Measurements from ENCODE around the gene SP3. TPM values are rescaled to one million over a fixed set of nuclear protein-coding genes. Genes with fewer than 3 reads are reported as not detected.
A peak's percentile ranks its signal among the peaks of the same experiment; 100 is the strongest.

Gene SP3
- total RNA-seq, 2 experiments from 2014 or later = 101 TPM

DNA sequence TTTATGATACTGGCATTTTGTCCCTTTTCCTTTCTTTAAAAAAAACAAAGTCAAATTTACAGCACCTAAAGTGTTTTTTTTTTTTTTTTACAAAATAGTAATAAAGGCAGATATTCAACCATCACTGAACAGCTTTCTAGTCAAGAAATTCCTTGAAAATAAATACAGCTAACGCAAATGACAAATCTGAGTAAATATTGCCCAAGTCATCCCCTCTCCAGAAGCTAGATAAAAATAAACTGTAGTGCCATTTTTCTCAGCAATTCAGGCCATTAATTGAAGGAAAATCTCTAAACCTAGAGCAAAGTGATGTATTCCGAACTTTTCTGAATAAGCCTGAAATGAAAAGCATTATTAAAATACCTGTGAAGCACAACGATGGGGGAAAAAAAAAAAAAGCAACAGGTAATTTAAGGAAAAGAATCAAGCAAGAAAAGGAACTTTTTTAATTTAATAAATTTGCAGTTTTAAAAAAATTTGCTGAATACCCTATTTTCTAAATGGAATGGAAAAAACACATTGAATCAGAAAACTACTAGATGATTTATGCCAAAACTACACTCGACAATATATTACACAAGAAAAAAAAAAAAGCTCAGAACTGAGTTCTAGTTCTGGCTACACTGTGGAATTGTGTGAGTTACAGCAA is 6.9 kb downstream of the SP3 start:
- no peaks in the 10 kb centered on the region for H3K9me3 Mint-ChIP-seq
- no peaks in the 10 kb centered on the region for H3K27me3 Mint-ChIP-seq
- ATAC-seq (ENCODE audit: low read depth) (no peak), DNase-seq (no peak)
- peaks cover 56% of the 10 kb centered on the region for H3K4me1 Mint-ChIP-seq
- POLR2A ChIA-PET = no interaction called here
- H3K4me3 Mint-ChIP-seq = peak overlapping the region; percentile 51
- no peak overlapping the region for H3K27ac Mint-ChIP-seq
- H3K36me3 Mint-ChIP-seq = peaks cover 62% of the 10 kb centered on the region

DNA sequence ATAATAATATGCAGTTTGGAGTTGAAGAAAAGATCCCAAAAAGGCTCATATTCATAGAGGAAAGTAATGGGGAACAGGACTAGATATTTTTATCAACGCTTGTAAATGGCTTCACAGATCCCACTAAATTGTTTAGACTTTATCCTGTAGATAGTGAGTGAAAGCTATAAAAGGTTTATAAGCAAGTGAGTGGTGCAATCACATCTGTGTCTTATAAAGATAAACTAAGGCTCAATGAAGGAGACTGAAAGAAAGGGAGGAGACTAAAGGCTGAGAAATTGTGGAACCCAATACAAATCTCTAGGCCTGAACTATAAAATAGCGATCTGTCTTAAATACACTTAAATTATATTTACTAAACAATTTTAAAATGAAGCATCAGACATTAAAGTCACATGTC is 7.7 kb downstream of the SP3 start:
- H3K4me1 Mint-ChIP-seq = peaks cover 61% of the 10 kb centered on the region
- H3K27me3 Mint-ChIP-seq = no peaks in the 10 kb centered on the region
- H3K4me3 Mint-ChIP-seq = no peak overlapping the region
- H3K36me3 Mint-ChIP-seq = peaks cover 68% of the 10 kb centered on the region
- H3K9me3 Mint-ChIP-seq = no peaks in the 10 kb centered on the region
- H3K27ac Mint-ChIP-seq = no peak overlapping the region
- ATAC-seq (ENCODE audit: low read depth) = no peak
- POLR2A ChIA-PET = no interaction called here
- no peak for DNase-seq

DNA sequence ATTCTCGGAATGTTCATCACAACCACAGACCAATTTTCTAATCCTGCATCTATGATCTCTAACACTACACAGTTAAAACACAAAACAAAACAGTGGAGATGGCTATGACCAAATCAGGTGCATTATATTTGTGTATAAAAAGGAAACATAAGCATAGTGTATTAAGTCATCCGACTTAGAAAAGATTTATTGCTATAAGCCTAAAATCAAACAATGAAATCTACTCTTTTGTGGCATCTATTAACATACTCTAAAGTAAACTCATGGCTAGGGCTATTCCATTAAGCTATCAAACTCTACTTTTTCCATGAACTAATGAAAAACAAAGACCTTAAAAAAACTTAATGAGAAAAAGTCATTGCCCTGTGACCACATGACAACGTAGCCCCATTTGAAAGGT is 8.7 kb downstream of the SP3 start:
- Mint-ChIP-seq H3K9me3 (no peaks in the 10 kb centered on the region), H3K36me3 (peaks cover 73% of the 10 kb centered on the region), H3K4me3 (no peak overlapping the region), H3K4me1 (peaks cover 65% of the 10 kb centered on the region), H3K27me3 (no peaks in the 10 kb centered on the region), H3K27ac (no peak overlapping the region)
- POLR2A ChIA-PET = no interaction called here
- DNase-seq = no peak
- ATAC-seq (ENCODE audit: low read depth) = no peak

DNA sequence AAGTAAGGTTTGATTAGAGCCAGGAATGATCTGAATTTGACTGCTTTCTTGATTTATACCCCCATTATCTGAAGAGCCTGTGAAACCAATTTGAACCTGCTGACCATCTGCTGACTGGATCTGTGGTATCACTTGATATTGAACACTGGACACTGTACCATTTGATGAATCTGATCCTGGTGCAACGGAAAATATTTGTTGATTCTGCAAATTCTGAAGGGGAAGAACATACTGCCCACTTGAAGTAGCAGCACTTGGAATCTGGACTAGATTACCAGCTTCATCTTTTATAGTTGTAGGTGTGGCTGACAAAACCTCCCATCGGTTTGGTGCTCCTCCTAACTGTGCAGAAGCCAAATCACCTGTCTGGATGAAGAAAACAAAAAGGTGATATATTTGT is 9.3 kb downstream of the SP3 start:
- ATAC-seq (ENCODE audit: low read depth) (no peak), DNase-seq (no peak)
- Mint-ChIP-seq H3K27me3 (no peaks in the 10 kb centered on the region), H3K27ac (no peak overlapping the region), H3K4me3 (no peak overlapping the region), H3K4me1 (peaks cover 61% of the 10 kb centered on the region), H3K36me3 (peaks cover 69% of the 10 kb centered on the region), H3K9me3 (no peaks in the 10 kb centered on the region)
- POLR2A ChIA-PET = no interaction called here

DNA sequence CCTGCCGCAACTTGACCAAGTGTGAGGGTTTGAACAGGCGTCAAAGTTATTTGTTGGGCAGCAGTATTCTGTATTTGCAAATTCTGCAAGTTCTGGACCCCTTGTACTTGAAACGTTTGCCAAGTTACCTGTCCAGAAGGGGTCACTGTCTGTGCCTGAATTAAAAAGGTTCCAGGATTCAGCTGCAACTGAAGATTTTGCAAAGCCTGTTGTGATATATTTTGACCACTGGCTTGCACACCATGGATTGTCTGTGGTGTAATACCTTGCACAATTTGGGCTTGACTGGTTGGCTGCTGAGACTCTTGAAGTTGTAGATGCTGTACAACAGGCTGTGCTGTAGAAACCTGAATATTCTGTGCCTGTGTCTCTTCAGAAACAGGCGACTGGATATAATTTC is 10.2 kb downstream of the SP3 start:
- no peak overlapping the region for H3K4me3 Mint-ChIP-seq
- POLR2A ChIA-PET = no interaction called here
- no peaks in the 10 kb centered on the region for H3K27me3 Mint-ChIP-seq
- no peak for DNase-seq
- no peak overlapping the region for H3K27ac Mint-ChIP-seq
- H3K36me3 Mint-ChIP-seq = peaks cover 69% of the 10 kb centered on the region
- ATAC-seq (ENCODE audit: low read depth) = no peak
- H3K4me1 Mint-ChIP-seq = peaks cover 57% of the 10 kb centered on the region
- no peaks in the 10 kb centered on the region for H3K9me3 Mint-ChIP-seq

DNA sequence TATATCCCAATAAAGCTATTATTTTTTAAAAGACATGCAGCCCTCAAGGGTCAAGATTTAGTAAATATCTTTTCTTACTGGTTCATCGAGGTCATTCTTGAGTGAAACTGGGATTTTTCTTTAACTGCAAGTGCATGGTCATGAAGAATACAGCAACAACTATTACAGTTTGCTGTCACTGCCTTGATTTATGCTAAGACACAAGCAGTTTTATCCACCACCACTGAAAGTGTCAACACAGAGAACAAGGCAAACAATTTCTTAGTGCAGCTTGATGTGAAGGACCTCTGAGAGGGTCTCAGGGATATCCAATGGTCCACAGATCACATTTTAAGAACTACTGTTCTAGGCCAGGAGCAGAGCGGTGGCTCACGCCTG is 12.1 kb downstream of the SP3 start:
- DNase-seq (no peak), ATAC-seq (ENCODE audit: low read depth) (no peak)
- Mint-ChIP-seq H3K27me3 (no peaks in the 10 kb centered on the region), H3K4me1 (peaks cover 52% of the 10 kb centered on the region), H3K9me3 (peaks cover 1% of the 10 kb centered on the region), H3K36me3 (peaks cover 63% of the 10 kb centered on the region), H3K4me3 (no peak overlapping the region), H3K27ac (no peak overlapping the region)
- POLR2A ChIA-PET = no interaction called here

DNA sequence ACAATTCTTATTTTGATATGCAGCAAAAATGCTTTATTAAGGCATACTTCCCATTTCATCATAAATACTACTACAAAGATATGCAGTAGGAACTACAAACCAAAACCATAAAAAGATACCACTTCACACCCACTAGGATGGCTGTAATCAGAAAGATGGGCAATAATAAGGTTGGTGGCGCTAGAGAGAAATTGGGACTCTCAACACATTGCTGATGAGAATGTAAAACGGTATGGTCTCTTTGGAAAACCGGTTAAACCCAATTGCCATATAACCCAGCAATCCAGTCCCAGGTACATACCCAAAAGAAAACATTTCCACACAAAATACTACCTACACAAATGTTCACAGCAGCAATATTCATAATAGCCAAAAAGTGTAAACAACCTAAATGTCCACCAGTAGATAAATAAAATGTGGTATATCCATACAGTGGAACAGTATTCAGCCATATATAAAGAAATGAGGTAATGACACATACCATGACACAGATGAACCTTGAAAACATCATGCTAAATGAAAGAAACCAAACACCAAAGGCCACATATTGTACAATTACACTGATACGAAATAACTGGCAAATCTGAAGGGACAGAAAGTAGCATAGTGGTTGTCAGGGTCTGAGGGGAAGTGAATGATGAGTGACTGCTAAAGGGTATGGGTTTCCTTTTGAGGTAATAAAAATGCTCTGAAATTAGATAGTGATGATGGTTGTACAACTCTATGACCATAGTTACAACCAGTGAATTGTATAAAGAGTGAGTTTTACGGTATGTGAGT is 12.7 kb downstream of the SP3 start:
- no peak for ATAC-seq (ENCODE audit: low read depth)

DNA sequence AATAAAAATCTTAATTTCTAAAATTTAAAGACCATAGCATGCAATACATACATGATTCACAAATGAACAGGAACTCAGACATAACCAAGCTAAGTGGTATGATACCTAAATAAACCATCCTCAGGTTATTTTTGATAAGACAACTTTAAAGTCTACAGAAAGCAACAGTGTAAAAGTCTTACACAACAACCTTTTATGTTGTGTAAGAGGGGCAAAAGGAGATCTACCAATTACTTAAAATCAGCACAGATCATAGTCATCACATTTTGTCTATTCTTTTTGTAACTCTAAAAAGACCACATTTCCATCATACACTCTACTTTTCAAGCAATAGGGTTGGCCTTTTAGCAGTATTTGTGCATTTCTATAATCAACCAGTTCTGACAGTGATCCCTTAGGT is 16.3 kb downstream of the SP3 start:
- Mint-ChIP-seq H3K27ac (no peak overlapping the region), H3K4me1 (peaks cover 29% of the 10 kb centered on the region), H3K36me3 (peaks cover 57% of the 10 kb centered on the region), H3K9me3 (peaks cover 1% of the 10 kb centered on the region), H3K27me3 (no peaks in the 10 kb centered on the region), H3K4me3 (no peak overlapping the region)
- POLR2A ChIA-PET = no interaction called here
- ATAC-seq (ENCODE audit: low read depth) (no peak), DNase-seq (no peak)

More for the DNA sequence above, 12.7 kb downstream of the SP3 start:
- peaks cover 53% of the 10 kb centered on the region for H3K4me1 Mint-ChIP-seq
- no peak overlapping the region for H3K4me3 Mint-ChIP-seq
- H3K27me3 Mint-ChIP-seq = no peaks in the 10 kb centered on the region
- H3K36me3 Mint-ChIP-seq = peaks cover 66% of the 10 kb centered on the region
- DNase-seq = no peak
- H3K9me3 Mint-ChIP-seq = peaks cover 1% of the 10 kb centered on the region
- peak overlapping the region; percentile 35 for H3K27ac Mint-ChIP-seq
- POLR2A ChIA-PET = no interaction called here

DNA sequence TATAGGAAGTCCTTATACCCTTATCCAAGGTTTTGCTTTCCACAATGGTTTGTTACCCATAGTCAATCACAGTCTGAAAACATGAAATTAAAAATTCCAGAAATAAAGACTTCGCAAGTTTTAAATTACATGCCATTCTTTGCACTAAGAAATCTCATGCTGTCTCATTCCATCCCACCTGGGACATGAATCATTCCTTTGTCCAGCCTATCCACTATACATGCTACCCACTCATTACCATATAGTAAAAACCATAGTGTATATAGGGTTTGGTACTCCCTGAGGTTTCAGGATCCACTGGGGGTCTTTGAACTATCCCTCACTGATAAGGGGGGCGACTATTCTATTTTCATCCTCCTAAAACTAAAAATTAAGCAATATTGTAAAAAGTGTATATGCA is 17.0 kb downstream of the SP3 start:
- H3K9me3 Mint-ChIP-seq = peaks cover 1% of the 10 kb centered on the region
- H3K36me3 Mint-ChIP-seq = peaks cover 56% of the 10 kb centered on the region
- H3K27me3 Mint-ChIP-seq = no peaks in the 10 kb centered on the region
- ATAC-seq (ENCODE audit: low read depth) = no peak
- POLR2A ChIA-PET = no interaction called here
- no peak overlapping the region for H3K27ac Mint-ChIP-seq
- no peak for DNase-seq
- no peak overlapping the region for H3K4me3 Mint-ChIP-seq
- peaks cover 29% of the 10 kb centered on the region for H3K4me1 Mint-ChIP-seq

DNA sequence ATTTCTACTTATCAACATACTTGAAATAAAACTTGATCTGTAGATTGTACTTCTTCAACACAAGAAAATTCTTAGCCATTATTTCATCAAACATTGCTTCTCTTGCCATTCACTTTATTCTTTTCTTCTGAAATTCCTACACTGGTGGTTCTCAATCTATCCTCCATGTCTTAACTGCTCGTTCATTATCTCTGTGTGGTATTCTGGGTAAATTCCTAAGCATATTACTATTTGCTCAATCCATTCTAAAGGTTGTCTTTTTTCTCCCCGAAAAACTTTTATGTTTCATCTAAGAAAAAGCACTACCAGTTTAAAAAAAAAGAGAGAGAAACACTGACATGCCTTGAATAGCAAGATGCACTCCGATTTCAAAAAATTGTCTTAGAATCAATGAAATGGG is 18.0 kb downstream of the SP3 start:
- POLR2A ChIA-PET = interaction anchor here (0.7 kb wide), 1 partner anchor 16 kb away, joined by 6 read pairs; no protein-coding TSS in a partner anchor
- H3K4me3 Mint-ChIP-seq = no peak overlapping the region
- peaks cover 24% of the 10 kb centered on the region for H3K4me1 Mint-ChIP-seq
- DNase-seq (no peak), ATAC-seq (ENCODE audit: low read depth) (no peak)
- no peak overlapping the region for H3K27ac Mint-ChIP-seq
- H3K27me3 Mint-ChIP-seq = no peaks in the 10 kb centered on the region
- H3K36me3 Mint-ChIP-seq = peaks cover 50% of the 10 kb centered on the region
- peaks cover 2% of the 10 kb centered on the region for H3K9me3 Mint-ChIP-seq

DNA sequence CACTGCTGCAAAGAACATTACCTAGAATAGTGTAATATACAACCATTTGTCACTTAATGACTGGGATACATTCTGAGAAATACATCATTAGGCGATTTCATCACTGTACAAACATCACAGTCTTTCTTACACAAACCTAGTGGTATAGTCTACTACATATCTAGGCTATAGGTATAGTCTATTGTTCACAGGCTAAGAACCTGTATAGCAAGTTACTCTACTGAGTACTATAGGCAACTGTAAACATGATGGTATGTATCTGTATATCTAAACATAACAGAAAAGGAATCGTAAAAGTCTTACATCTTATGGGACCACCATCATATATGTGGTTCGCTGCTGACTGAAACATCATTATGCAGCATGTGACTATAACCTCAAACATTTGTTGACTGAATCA is 21.4 kb downstream of the SP3 start:
- H3K4me1 Mint-ChIP-seq = peaks cover 31% of the 10 kb centered on the region
- no peak for DNase-seq
- H3K36me3 Mint-ChIP-seq = peaks cover 45% of the 10 kb centered on the region
- no peaks in the 10 kb centered on the region for H3K27me3 Mint-ChIP-seq
- no peak for ATAC-seq (ENCODE audit: low read depth)
- no peak overlapping the region for H3K4me3 Mint-ChIP-seq
- H3K9me3 Mint-ChIP-seq = peaks cover 1% of the 10 kb centered on the region
- POLR2A ChIA-PET = no interaction called here
- no peak overlapping the region for H3K27ac Mint-ChIP-seq

DNA sequence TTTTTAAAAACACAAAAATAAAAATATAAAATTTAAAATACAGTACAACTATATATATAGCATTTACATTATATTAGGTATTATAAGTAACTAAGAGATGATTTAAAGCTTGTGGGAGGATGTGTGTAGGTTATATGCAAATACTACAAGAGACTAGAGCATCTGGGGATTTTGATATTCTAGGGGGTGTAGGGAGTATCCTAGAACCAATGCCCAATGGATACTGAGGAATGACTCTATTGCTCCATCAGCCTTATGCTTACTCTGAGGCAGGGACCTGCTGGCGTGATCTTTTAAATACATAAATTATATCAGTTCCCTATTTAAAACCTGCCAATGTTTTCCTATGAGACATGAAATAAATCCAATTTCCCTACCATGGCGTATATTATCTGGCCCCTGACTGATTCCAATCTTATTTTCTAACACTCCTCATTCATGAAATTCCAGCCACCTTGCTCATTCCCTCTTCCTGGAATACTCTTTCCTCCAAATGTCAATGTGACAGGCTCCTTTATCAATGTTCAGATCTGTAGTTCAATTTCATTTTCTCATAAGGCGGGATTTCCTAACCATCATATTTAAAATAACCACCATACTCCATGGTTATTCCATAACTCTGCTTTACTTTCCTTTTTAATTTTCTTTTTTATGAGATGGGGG is 22.2 kb downstream of the SP3 start:
- POLR2A ChIA-PET = no interaction called here
- H3K27ac Mint-ChIP-seq = no peak overlapping the region
- peaks cover 33% of the 10 kb centered on the region for H3K4me1 Mint-ChIP-seq
- H3K36me3 Mint-ChIP-seq = peaks cover 49% of the 10 kb centered on the region
- DNase-seq (no peak), ATAC-seq (ENCODE audit: low read depth) (no peak)
- no peak overlapping the region for H3K4me3 Mint-ChIP-seq
- H3K27me3 Mint-ChIP-seq = no peaks in the 10 kb centered on the region
- H3K9me3 Mint-ChIP-seq = peaks cover 1% of the 10 kb centered on the region

DNA sequence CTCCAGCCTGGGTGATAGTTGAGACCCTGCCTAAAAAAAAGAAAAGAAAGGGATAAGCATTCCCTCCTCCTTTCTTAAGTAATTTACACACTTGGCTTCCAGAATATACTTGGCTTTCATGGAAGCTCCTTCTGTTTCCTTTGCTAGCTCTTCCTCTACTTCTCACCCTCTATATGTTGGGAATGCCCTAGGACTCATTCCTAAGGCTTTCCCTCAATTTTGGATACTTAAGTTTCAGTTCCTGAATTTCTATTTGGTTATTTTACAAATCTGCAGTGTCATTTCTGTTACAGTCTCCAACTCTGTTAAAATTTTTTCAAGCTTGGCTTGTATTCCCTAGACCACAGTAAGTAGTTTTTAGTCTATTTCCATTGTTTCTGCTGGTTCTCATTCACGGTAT is 23.6 kb downstream of the SP3 start:
- Mint-ChIP-seq H3K9me3 (peaks cover 1% of the 10 kb centered on the region), H3K4me1 (peaks cover 29% of the 10 kb centered on the region), H3K27ac (no peak overlapping the region), H3K27me3 (no peaks in the 10 kb centered on the region), H3K4me3 (no peak overlapping the region), H3K36me3 (peaks cover 38% of the 10 kb centered on the region)
- ATAC-seq (ENCODE audit: low read depth) = no peak
- no peak for DNase-seq
- POLR2A ChIA-PET = no interaction called here

Measured in activated naive CD8-positive, alpha-beta T cell treated with anti-CD3 and anti-CD28 coated beads, Interleukin-2, amount 10 ng/mL, durations not matched to agents 7 days and 5 days (primary cell).